WTC11 (cell line): ENCODE measurements around the gene SLC66A2. TPM values are rescaled to one million over a fixed set of nuclear protein-coding genes. Genes with fewer than 3 reads are reported as not detected.

Experiments used
- ATAC-seq: fragments of 200-7000 bp; cut with Tn5 transposase; 2 replicates; pipeline ENCODE4 v1.10.0; 2021; ENCODE audit warnings: mild to moderate bottlenecking, moderate library complexity
- CTCF ChIA-PET: fragments of 300-600 bp; sonication (Branson Sonifier 250); formaldehyde crosslinking; loops from one replicate; lab custom pipeline; 2021; ENCODE audit warnings: antibody characterized with exemption; lab: Charles Lee
- POLR2A ChIA-PET: fragments of 350-600 bp; sonication (Branson Sonifier 250); formaldehyde crosslinking; loops from one replicate; lab custom pipeline; 2021; ENCODE audit warnings: antibody characterized with exemption; lab: Charles Lee
- DNase-seq: peaks from one replicate; pipeline ENCODE4 v3.0.0; 2021; ENCODE audit warnings: low spot score
- H3K27ac Mint-ChIP-seq: 2 replicates; pipeline ENCODE4 v1.8.0; 2021; ENCODE audit warnings: mixed read lengths
- H3K27me3 Mint-ChIP-seq: 2 replicates; pipeline ENCODE4 v1.8.0; 2021; ENCODE audit warnings: low read depth, mild to moderate bottlenecking, moderate library complexity, mixed read lengths
- H3K36me3 Mint-ChIP-seq: 2 replicates; pipeline ENCODE4 v1.8.0; 2021; ENCODE audit warnings: mixed read lengths
- H3K4me1 Mint-ChIP-seq: 2 replicates; pipeline ENCODE4 v1.8.0; 2022; ENCODE audit warnings: mixed read lengths
- H3K4me3 Mint-ChIP-seq: 2 replicates; pipeline ENCODE4 v1.8.0; 2021; ENCODE audit warnings: mild to moderate bottlenecking, moderate library complexity, mixed read lengths
- H3K9me3 Mint-ChIP-seq: 2 replicates; pipeline ENCODE4 v1.8.0; 2021; ENCODE audit warnings: mixed read lengths
- ELF4 ChIP-seq: sonication (generic); formaldehyde crosslinking; IDR thresholded peaks from 2 replicates; pipeline ENCODE4 v1.8.1; 2022; ENCODE audit warnings: low read depth, mild to moderate bottlenecking, moderate library complexity, missing genetic modification reagents
- FOXP4 ChIP-seq: sonication (generic); formaldehyde crosslinking; IDR thresholded peaks from 2 replicates; pipeline ENCODE4 v1.8.0; 2022; ENCODE audit warnings: mild to moderate bottlenecking, missing genetic modification reagents
- IRF2 ChIP-seq: sonication (generic); formaldehyde crosslinking; IDR thresholded peaks from 2 replicates; pipeline ENCODE4 v1.8.0; 2022; ENCODE audit warnings: low read depth, missing genetic modification reagents, borderline replicate concordance
- PRDM15 ChIP-seq: sonication (generic); formaldehyde crosslinking; IDR thresholded peaks from 2 replicates; pipeline ENCODE4 v1.8.0; 2022; ENCODE audit warnings: missing genetic modification reagents
- USF2 ChIP-seq: sonication (generic); formaldehyde crosslinking; IDR thresholded peaks from 2 replicates; pipeline ENCODE4 v1.8.1; 2023; ENCODE audit warnings: mild to moderate bottlenecking, missing genetic modification reagents, moderate library complexity
- ZNF219 ChIP-seq: sonication (generic); formaldehyde crosslinking; IDR thresholded peaks from 2 replicates; pipeline ENCODE4 v1.8.0; 2023; ENCODE audit warnings: missing genetic modification reagents, mild to moderate bottlenecking, borderline replicate concordance
- ZNF317 ChIP-seq: sonication (generic); formaldehyde crosslinking; IDR thresholded peaks from 2 replicates; pipeline ENCODE4 v1.8.1; 2023; ENCODE audit warnings: low read depth, mild to moderate bottlenecking, moderate library complexity, missing genetic modification reagents, borderline replicate concordance
- total RNA-seq: library from RNA; stranded (reverse); gene quantifications from 3 replicates; pipeline ENCODE4 v1.2.3, GENCODE V29; 2021

SLC66A2 gene
- total RNA-seq, 1 experiment from 2014 or later: 20.9 TPM

DNA sequence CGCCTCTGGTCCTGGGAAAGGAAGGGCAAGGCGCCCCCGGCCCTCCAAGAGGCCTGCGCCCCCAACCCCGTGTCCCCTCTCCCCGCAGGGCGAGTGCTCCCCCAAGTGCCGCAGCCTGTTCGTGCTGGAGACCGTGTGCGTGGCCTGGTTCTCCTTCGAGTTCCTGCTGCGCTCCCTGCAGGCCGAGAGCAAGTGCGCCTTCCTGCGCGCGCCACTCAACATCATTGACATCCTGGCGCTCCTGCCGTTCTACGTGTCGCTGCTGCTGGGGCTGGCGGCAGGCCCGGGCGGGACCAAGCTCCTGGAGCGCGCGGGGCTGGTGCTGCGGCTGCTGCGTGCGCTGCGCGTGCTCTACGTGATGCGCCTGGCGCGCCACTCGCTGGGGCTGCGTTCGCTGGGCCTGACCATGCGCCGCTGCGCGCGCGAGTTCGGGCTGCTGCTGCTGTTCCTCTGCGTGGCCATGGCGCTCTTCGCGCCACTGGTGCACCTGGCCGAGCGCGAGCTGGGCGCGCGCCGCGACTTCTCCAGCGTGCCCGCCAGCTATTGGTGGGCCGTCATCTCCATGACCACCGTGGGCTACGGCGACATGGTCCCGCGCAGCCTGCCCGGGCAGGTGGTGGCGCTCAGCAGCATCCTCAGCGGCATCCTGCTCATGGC lies 52.4 kb downstream of the SLC66A2 start:
- TF ChIP-seq ZNF219 (CRISPR knock-in tag) (no peak), IRF2 (CRISPR knock-in tag) (no peak), PRDM15 (CRISPR knock-in tag) (0 out of 2 replicates have a peak, but pooled peaks have one; percentile 33), FOXP4 (CRISPR knock-in tag) (0 out of 2 replicates have a peak, but pooled peaks have one; percentile 53), USF2 (CRISPR knock-in tag) (no peak)
- POLR2A ChIA-PET: no interaction called here
- peak; percentile 5 for DNase-seq
- peaks cover 53% of the 10 kb centered on the region for H3K36me3 Mint-ChIP-seq
- peaks cover 50% of the 10 kb centered on the region for H3K9me3 Mint-ChIP-seq
- H3K4me3 Mint-ChIP-seq: no peak overlapping the region
- H3K27me3 Mint-ChIP-seq: peaks cover 45% of the 10 kb centered on the region
- no peak for ATAC-seq
- CTCF ChIA-PET: no interaction called here
- H3K4me1 Mint-ChIP-seq: no peaks in the 10 kb centered on the region
- no peak overlapping the region for H3K27ac Mint-ChIP-seq

DNA sequence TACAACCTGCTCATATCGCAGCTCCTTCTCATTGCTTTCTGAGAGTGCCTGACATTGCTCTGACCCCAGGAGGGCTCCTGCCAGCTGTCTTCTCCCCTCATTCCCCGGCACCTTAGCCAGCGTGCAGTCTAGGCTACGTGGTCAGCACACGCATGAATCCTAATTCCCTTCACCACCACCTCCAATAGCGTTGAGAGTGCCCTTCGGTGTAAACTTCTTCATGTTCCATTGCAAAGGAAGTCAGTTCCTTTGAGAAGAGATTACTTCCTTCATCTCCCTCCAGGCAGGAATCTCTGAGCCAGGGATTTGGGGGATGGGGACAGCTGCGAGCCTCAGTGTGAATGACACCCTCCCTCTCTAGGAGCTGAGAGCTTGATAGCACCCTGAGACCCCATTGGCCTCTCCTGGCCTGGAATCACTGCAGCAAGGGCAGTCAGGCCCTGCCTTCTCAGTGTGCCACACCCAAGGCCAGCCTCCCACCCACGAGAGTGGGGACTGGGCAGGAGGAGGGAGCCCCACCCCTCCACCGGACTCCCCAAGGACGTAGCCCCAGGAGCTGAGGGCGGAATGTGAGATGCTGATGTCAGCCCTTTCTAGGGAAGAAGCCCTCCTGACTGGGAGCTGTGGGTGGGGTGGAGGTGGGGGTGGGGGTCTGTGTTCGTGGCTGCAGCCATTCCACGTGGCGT lies 53.4 kb downstream of the SLC66A2 start:
- H3K4me3 Mint-ChIP-seq: no peak overlapping the region
- no peaks in the 10 kb centered on the region for H3K4me1 Mint-ChIP-seq
- POLR2A ChIA-PET: no interaction called here
- no peak for ATAC-seq
- CTCF ChIA-PET: no interaction called here
- peaks cover 60% of the 10 kb centered on the region for H3K9me3 Mint-ChIP-seq
- TF ChIP-seq FOXP4 (CRISPR knock-in tag): no peak
- H3K36me3 Mint-ChIP-seq: peaks cover 63% of the 10 kb centered on the region
- no peak for DNase-seq
- peaks cover 55% of the 10 kb centered on the region for H3K27me3 Mint-ChIP-seq
- H3K27ac Mint-ChIP-seq: no peak overlapping the region

- H3K9me3 Mint-ChIP-seq: peaks cover 71% of the 10 kb centered on the region
- H3K4me1 Mint-ChIP-seq: no peaks in the 10 kb centered on the region
- POLR2A ChIA-PET: no interaction called here
- CTCF ChIA-PET: no interaction called here
- peaks cover 67% of the 10 kb centered on the region for H3K36me3 Mint-ChIP-seq
- peaks cover 68% of the 10 kb centered on the region for H3K27me3 Mint-ChIP-seq
- no peak overlapping the region for H3K27ac Mint-ChIP-seq
- TF ChIP-seq ZNF317 (CRISPR knock-in tag) (peak; percentile 76), ELF4 (CRISPR knock-in tag) (no peak)
- DNase-seq (no peak), ATAC-seq (no peak)
- no peak overlapping the region for H3K4me3 Mint-ChIP-seq
Measured at GRCh38 chr18:79896738-79897137, 54.7 kb downstream of the SLC66A2 start.
